ENCODE results near the gene POMT1. TPM values are rescaled to one million over a fixed set of nuclear protein-coding genes. Genes with fewer than 3 reads are reported as not detected.
"Not testable (repeated sequence)": the region's sequence is repeated elsewhere in the genome, so short reads cannot be mapped to it uniquely, and the experiment has no call there.

Gene POMT1, protein sequence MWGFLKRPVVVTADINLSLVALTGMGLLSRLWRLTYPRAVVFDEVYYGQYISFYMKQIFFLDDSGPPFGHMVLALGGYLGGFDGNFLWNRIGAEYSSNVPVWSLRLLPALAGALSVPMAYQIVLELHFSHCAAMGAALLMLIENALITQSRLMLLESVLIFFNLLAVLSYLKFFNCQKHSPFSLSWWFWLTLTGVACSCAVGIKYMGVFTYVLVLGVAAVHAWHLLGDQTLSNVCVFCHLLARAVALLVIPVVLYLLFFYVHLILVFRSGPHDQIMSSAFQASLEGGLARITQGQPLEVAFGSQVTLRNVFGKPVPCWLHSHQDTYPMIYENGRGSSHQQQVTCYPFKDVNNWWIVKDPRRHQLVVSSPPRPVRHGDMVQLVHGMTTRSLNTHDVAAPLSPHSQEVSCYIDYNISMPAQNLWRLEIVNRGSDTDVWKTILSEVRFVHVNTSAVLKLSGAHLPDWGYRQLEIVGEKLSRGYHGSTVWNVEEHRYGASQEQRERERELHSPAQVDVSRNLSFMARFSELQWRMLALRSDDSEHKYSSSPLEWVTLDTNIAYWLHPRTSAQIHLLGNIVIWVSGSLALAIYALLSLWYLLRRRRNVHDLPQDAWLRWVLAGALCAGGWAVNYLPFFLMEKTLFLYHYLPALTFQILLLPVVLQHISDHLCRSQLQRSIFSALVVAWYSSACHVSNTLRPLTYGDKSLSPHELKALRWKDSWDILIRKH
- 10 to 100 TPM; 19.4 to 21.5 TPM for total RNA-seq

GRCh38 chr9:131502781-131503625 lies at the start of gene POMT1:
Gene POMT1, plus strand, starts transcription at chr9:131502918. Its CDS starts 1,301 bp downstream, at chr9:131504219.
- peak within 1 kb of the TSS; percentile 94 for H3K4me3 Mint-ChIP-seq
- peaks cover 4% of the 10 kb centered on the region for H3K27me3 Mint-ChIP-seq
- DNase-seq, result peak; percentile 93
- peaks cover 59% of the 10 kb centered on the region for H3K4me1 Mint-ChIP-seq
- H3K36me3 Mint-ChIP-seq, result peaks cover 28% of the 10 kb centered on the region
- peak within 1 kb of the TSS; percentile 91 for H3K27ac Mint-ChIP-seq
- H3K9me3 Mint-ChIP-seq, result no peaks in the 10 kb centered on the region

- Mint-ChIP-seq H3K4me3 (no peak overlapping the region), H3K36me3 (peaks cover 39% of the 10 kb centered on the region), H3K27ac (peak overlapping the region; percentile 4), H3K9me3 (no peaks in the 10 kb centered on the region), H3K27me3 (no peaks in the 10 kb centered on the region), H3K4me1 (peaks cover 22% of the 10 kb centered on the region)
- DNase-seq, result no peak
These were observed 48.7 kb upstream of the POMT1 start for GRCh38 chr9:131454028-131454427.

DNA sequence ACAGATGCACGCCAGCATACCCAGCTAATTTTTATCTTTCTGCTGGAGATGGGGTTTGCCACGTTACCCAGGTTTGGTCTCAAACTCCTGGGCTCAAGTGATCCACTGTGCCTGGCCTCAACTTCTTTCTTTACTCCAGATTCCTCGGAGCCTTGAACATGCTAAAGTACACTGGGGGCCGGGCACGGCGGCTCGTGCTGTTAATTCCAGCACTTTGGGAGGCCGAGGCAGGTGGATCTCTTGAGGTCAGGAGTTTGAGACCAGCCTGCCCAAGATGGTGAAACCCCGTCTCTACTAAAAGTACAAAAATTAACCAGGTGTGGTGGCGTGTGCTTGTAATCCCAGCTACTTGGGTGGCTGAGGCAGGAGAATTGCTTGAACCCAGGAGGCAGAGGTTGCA lies 47.1 kb upstream of the POMT1 start:
- Mint-ChIP-seq H3K36me3 (peaks cover 27% of the 10 kb centered on the region), H3K4me1 (peaks cover 20% of the 10 kb centered on the region)
- not testable (repeated sequence) for H3K4me3 Mint-ChIP-seq, H3K9me3 Mint-ChIP-seq, H3K27me3 Mint-ChIP-seq, DNase-seq, H3K27ac Mint-ChIP-seq

DNA sequence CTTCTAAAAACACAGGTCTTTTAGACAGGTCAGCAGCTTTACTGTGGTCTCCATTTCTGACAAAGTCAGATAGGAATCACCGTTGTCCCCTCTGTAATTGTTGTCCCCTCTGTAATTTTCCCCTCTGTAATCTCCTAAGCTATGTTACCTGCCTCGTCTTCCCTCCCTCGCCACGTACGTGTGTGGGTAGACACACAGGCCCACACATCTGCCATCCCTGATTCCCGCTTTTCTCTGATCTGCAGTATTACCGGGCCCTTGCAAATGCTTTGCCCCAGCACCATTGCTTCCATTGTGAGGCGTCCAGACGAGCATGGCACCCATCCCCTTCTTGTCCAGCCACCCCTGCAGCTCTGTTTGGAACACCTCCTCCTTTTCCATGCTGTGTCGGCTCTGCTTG lies 45.0 kb upstream of the POMT1 start:
- Mint-ChIP-seq H3K4me3 (no peak overlapping the region), H3K27me3 (no peaks in the 10 kb centered on the region), H3K4me1 (peaks cover 9% of the 10 kb centered on the region), H3K27ac (peak overlapping the region; percentile 71), H3K36me3 (peaks cover 30% of the 10 kb centered on the region), H3K9me3 (no peaks in the 10 kb centered on the region)
- no peak for DNase-seq

GRCh38 chr9:131459056-131459455 lies 43.7 kb upstream of the POMT1 start:
- Mint-ChIP-seq H3K9me3 (no peaks in the 10 kb centered on the region), H3K27ac (no peak overlapping the region), H3K4me1 (peaks cover 6% of the 10 kb centered on the region), H3K27me3 (no peaks in the 10 kb centered on the region), H3K4me3 (no peak overlapping the region), H3K36me3 (peaks cover 26% of the 10 kb centered on the region)
- no peak for DNase-seq

DNA sequence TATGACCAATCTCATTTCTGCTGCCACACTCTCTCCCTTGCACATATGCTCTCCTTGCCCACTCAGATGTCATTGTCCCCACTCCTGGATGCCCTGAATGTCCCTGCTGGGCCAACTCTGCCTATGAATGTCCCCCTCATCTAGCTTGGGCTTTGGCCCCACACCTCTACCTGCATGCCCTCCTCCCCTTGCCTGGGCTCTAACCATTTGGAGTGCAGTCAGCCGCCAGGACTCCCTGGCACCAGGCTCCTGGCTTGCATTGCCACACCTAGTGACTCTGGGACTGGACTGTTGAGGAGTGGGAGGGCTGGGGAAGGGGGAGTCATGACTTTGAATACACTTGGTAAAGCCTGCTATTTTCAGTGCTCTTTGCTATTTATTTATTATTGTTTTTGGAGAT lies 41.6 kb upstream of the POMT1 start:
- no peak for DNase-seq
- Mint-ChIP-seq H3K9me3 (no peaks in the 10 kb centered on the region), H3K4me1 (peaks cover 2% of the 10 kb centered on the region), H3K27ac (peak overlapping the region; percentile 43), H3K4me3 (no peak overlapping the region), H3K27me3 (no peaks in the 10 kb centered on the region), H3K36me3 (peaks cover 20% of the 10 kb centered on the region)

GRCh38 chr9:131464354-131465000 lies 38.2 kb upstream of the POMT1 start:
- Mint-ChIP-seq H3K4me3 (no peak overlapping the region), H3K9me3 (no peaks in the 10 kb centered on the region), H3K27me3 (no peaks in the 10 kb centered on the region), H3K27ac (no peak overlapping the region), H3K4me1 (peaks cover 2% of the 10 kb centered on the region), H3K36me3 (peaks cover 26% of the 10 kb centered on the region)
- DNase-seq, result no peak

- DNase-seq, result no peak
- no peaks in the 10 kb centered on the region for H3K9me3 Mint-ChIP-seq
- H3K27me3 Mint-ChIP-seq, result no peaks in the 10 kb centered on the region
- no peak overlapping the region for H3K27ac Mint-ChIP-seq
- no peaks in the 10 kb centered on the region for H3K4me1 Mint-ChIP-seq
- H3K4me3 Mint-ChIP-seq, result no peak overlapping the region
- H3K36me3 Mint-ChIP-seq, result peaks cover 33% of the 10 kb centered on the region
These were observed 37.3 kb upstream of the POMT1 start for GRCh38 chr9:131465401-131465800.

DNA sequence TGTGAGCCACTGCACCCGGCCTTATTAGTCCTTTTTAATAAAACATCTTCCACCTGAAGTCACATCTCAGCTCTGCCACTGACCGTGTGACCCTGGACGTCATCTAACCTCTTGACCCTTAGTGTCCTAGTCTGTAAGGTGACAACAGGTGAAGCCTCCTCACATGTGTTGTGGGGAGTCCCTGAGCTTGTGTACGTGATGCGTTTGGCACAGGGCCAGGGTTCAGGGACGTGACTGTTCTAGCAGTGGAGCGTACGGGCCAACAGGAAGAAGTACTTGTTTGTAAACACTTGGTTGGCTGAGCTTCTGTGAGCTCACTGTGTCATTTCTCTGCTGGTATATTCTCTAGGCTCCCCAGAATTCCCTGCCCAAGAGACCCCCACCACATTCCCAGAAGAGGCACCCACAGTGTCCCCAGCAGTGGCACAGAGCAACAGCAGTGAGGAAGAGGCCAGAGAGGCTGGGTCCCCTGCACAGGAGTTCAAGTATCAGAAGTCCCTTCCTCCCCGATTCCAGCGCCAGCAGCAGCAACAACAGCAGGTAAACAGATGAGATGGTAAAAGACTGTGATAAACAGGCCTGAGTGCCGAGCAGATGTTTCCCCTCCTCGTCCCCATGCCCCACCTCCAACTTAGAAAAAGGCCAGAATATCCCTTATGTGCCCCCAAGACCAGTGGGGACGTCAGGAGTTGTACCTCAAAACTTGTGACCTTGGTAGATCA lies 35.3 kb upstream of the POMT1 start:
- H3K36me3 Mint-ChIP-seq, result peaks cover 38% of the 10 kb centered on the region

DNA sequence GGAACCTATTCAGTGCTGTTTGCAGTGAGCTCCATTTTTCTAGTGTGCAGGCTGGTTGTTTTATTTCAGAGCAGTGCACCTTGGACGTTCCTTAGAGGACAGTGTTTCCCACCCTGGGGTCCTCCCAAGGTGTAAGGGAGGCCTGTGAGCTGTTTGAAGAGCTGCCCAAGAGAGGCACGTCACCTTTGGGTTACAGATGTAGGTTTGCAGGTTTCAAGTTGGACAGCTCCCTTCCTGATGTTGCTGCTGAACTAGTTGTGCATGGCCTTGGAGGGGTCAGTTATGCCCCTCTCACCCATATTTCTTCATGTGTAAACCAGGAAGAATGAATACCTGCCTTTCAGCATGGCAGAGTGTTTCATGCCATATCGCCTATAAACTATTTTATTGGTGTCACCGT lies 34.7 kb upstream of the POMT1 start:
- Mint-ChIP-seq H3K9me3 (no peaks in the 10 kb centered on the region), H3K4me3 (no peak overlapping the region), H3K27ac (no peak overlapping the region), H3K36me3 (peaks cover 43% of the 10 kb centered on the region), H3K27me3 (no peaks in the 10 kb centered on the region), H3K4me1 (peaks cover under 1% of the 10 kb centered on the region)
- no peak for DNase-seq

More for the DNA sequence above, 35.3 kb upstream of the POMT1 start:
- Mint-ChIP-seq H3K9me3 (no peaks in the 10 kb centered on the region), H3K27ac (no peak overlapping the region), H3K27me3 (no peaks in the 10 kb centered on the region), H3K4me1 (no peaks in the 10 kb centered on the region), H3K4me3 (no peak overlapping the region)
- no peak for DNase-seq

GRCh38 chr9:131469356-131469755 lies 33.4 kb upstream of the POMT1 start:
- Mint-ChIP-seq H3K4me3 (no peak overlapping the region), H3K27me3 (no peaks in the 10 kb centered on the region), H3K36me3 (peaks cover 47% of the 10 kb centered on the region), H3K4me1 (peaks cover 2% of the 10 kb centered on the region), H3K9me3 (no peaks in the 10 kb centered on the region), H3K27ac (no peak overlapping the region)
- DNase-seq, result no peak

GRCh38 chr9:131469951-131470350 lies 32.8 kb upstream of the POMT1 start:
- H3K9me3 Mint-ChIP-seq, result no peaks in the 10 kb centered on the region
- H3K4me1 Mint-ChIP-seq, result peaks cover 2% of the 10 kb centered on the region
- DNase-seq, result no peak
- H3K4me3 Mint-ChIP-seq, result no peak overlapping the region
- H3K36me3 Mint-ChIP-seq, result peaks cover 47% of the 10 kb centered on the region
- no peak overlapping the region for H3K27ac Mint-ChIP-seq
- no peaks in the 10 kb centered on the region for H3K27me3 Mint-ChIP-seq

DNA sequence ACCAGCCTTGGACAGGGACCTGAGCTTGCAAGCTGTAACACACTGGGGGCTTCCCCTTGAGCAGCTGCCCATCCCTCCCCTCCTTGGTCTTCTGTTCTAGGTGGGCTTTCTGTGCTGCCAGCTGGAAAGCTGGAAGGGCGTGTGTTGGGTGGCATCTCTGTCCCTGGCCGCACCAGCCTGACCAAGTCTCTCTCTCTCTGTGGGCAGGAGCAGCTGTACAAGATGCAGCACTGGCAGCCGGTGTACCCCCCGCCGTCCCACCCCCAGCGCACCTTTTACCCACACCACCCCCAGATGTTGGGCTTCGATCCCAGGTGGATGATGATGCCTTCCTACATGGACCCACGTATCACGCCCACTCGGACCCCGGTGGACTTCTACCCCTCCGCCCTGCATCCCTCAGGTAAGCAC lies 32.1 kb upstream of the POMT1 start:
- peaks cover 2% of the 10 kb centered on the region for H3K4me1 Mint-ChIP-seq
- no peak overlapping the region for H3K4me3 Mint-ChIP-seq
- peaks cover 48% of the 10 kb centered on the region for H3K36me3 Mint-ChIP-seq
- H3K27me3 Mint-ChIP-seq, result no peaks in the 10 kb centered on the region
- DNase-seq, result no peak
- H3K27ac Mint-ChIP-seq, result no peak overlapping the region
- no peaks in the 10 kb centered on the region for H3K9me3 Mint-ChIP-seq

DNA sequence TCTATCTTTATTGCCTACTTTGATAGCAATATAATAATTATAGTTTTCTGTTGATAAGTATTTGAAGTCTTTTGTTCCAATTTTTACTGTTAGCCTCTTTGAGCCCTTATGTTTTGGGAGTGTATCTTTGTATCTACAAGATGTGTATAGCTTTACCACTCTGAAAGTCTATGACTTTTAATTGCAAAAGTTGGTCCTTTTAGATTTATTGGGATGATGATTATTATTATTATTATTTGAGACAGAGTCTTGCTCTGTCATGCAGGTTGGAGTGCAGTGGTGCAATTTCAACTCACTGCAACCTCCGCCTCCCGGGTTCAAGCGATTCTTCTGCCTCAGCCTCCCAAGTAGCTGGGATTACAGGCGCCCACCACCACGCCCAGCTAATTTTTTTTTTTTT lies 30.6 kb upstream of the POMT1 start:
- H3K27me3 Mint-ChIP-seq, H3K4me3 Mint-ChIP-seq, DNase-seq, H3K27ac Mint-ChIP-seq, H3K4me1 Mint-ChIP-seq, H3K9me3 Mint-ChIP-seq: not testable (repeated sequence)
- H3K36me3 Mint-ChIP-seq, result peaks cover 44% of the 10 kb centered on the region
